Stimulated activated naive CD4-positive, alpha-beta T cell (primary cell): ENCODE results near the gene RNF149.
"Not testable (repeated sequence)": the region's sequence is repeated elsewhere in the genome, so short reads cannot be mapped to it uniquely, and the experiment has no call there.

Experiments
- DNase-seq, 6 experiments: peaks; one replicate each; lab custom pipeline; 2025; lab: John Stamatoyannopoulos, UW

RNF149 gene, protein sequence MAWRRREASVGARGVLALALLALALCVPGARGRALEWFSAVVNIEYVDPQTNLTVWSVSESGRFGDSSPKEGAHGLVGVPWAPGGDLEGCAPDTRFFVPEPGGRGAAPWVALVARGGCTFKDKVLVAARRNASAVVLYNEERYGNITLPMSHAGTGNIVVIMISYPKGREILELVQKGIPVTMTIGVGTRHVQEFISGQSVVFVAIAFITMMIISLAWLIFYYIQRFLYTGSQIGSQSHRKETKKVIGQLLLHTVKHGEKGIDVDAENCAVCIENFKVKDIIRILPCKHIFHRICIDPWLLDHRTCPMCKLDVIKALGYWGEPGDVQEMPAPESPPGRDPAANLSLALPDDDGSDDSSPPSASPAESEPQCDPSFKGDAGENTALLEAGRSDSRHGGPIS

DNA sequence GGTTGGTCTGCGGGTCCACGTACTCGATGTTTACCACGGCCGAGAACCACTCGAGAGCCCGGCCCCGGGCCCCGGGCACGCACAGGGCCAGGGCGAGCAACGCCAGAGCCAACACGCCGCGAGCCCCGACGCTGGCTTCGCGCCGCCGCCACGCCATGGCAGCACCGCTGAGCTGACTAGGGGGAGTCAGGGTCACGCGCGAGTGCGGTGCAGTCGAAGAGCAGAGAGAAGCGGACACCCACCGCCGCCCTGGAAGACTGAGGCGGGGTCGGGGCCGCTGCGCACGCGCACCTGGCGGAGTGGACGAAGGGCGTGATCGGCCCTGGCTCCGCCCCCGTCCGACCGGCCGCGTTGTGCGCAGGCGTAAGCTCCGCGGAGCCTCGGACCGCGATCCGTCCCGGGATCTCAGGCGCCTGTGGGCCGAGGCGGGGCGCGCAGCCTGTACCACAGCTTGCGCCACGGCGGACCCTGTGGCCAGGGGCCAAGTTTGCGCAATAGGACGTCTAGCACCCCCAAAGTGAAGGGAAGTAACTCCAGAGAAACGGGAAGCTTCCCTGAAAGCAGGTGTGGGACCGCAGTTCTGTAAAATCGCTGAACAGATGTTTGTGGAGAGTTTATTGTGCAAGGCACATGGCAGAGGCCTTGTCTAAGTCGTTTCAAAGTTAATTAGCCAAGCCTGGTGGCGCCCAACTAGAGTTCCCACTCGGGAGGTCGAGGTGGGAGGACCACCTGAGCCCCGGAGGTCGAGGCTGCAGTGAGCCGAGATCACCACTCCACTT lies at the start of gene RNF149:
Gene RNF149, minus strand, starts transcription at position 270 of the 779 bp plus-strand sequence. Its CDS starts 113 bp downstream, at position 157.
- peak; percentile 78 to 88 (median 84) for DNase-seq

DNA sequence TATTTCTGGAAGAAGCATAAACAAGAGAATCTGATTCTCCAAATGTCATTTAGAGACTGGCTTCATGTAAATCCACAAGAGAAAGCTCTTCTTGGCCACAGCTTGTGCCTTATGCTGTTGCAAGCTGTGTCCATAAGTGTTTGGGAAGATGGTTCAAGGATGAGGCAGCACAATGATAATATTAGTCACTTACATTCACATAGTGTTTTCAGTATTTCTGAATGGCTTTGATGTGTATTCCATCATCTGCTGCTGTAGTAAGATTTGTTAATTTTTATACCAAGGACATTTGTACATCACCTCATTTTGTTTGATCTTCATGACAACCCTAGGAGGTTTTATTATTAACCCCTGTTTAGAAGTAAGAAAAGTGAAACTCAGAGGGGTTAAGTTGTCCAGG lies 48.9 kb upstream of the RNF149 start:
- DNase-seq, result no peak

DNA sequence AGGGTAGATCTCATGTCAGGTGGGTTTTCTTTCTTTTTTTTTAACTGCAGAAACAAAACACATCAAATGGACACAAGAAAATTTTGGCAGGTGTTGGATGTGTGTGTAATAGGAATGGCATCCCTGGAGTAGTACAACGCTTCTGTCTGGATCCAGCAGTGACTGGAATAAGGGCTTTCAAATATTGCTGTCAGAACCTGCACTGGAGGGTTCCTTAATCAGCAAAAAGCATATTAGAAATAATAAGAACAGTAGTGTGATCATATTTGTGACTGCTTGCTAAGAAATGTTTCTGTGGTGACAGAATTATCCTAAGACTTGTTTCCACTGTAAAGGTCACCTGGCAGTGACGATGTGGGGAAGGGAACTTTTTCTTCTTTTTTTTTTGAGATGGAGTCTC lies 48.0 kb upstream of the RNF149 start:
- DNase-seq, result no peak

DNA sequence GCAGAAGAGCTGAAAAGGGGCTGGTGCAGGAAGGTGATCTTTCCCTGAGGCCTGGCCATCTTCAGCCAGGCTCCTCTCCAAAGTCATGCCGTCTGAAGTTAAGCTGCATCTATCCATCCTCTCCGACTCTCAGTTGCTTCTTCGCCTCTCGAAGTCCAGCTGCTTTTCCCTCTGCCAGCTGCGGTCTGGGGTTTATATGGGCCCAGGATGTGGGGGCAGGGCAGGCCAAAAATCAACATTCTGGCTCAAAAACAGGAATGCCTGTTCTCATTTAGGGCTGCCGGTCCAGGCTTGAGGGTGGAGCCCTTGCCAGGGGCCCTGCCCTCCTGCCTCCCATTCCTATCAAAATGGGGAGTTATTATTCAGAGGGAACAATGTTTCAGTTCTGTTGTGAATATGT lies 47.6 kb upstream of the RNF149 start:
- DNase-seq, result no peak

- DNase-seq, result no peak
Observed at GRCh38 chr2:101355401-101356054, 47.0 kb upstream of the RNF149 start.

- DNase-seq, result no peak
Observed at GRCh38 chr2:101354420-101355311, 46.2 kb upstream of the RNF149 start.

DNA sequence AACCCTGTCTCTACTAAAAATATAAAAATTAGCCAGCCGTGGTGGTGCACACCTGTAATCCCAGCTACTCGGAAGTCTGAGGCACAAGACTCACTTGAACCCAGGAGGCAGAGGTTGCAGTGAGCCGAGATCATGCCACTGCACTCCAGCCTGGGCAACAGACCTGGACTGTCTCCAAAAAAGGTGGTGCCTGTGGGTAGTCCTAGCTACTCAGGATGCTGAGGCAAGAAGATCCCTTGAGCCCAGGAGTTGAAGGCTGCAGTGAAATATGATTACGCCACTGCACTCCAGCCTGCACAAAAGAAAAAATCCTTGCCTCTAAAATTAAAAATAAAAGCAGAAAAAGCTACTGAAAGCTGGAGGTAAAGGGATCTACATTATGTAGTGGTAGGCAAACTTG lies 44.1 kb upstream of the RNF149 start:
- not testable (repeated sequence) for DNase-seq

DNA sequence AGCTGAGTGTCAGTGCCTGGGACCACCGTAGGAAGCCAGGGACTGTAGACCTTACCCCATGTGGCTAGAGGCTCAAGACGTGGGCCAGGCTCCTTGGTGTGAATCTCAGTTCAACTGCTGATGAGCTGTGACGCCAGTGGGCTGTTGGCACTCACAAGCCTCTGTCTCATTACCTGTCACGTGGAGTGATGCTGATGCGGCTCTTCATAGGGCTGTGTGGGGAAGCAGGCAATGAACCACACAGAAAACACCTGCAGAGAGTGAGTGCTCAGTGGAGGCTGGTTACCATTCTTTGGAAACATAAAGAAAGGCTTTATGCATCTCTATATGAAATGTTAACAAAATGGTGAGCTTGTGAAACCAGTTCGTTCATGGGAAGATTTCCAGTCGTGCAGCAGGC lies 42.7 kb upstream of the RNF149 start:
- DNase-seq, result no peak

DNA sequence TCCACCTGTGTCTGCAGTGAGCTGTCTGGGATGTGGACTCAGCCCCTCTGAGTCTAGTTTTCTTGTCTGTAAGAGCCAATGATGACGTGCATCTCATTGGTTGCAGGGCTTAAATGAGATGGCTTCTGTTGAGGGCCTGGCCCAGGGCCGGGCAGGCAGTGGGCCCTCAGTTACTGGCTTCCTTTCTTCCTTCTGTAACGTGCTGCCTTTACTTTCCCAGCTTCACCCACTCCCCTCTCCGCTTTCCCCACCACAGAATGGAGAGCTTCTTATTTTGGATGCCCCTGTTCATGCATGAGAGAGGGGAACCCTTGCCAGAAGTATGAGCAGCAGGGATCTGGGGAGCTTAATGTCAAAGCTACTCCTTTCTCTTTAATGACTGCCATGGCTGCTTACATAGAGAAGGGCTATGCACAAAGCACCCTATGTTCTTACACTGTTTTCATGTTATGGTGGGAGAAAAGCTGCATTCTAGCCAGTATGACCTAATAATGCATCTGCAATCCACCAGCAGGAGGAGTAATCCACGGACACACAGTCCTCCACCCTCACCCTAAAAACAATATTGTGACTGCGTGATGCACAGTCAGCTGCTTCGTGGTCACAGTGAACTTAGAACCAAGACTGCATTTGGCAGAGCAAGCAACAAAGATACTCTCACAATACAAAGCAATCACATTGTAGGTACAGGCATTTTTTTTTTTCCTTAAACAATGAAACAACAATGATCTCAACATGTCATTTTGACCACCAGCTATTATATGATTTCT lies 41.6 kb upstream of the RNF149 start:
- DNase-seq, result peak in 1 of 6 experiments; percentile 11

GRCh38 chr2:101348883-101349282 lies 40.4 kb upstream of the RNF149 start:
- no peak for DNase-seq

DNA sequence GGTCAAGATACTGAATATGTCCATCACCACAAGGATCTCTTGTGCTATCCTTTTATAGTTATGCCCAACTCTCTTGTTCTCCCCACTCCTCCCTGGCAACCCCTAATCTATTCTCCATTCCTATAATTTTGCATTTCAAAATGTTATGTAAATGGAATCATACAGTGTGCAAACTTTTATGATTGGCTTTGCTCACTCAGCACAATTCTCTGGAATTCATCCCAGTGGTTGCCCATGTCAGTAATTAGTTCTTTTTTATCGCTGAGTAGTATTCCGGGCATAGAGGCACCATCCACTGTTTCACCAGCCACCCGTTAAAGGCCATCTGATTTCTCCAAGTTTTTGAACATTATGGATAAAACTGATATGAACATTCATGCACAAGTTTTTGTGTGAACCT lies 38.4 kb upstream of the RNF149 start:
- no peak for DNase-seq

DNA sequence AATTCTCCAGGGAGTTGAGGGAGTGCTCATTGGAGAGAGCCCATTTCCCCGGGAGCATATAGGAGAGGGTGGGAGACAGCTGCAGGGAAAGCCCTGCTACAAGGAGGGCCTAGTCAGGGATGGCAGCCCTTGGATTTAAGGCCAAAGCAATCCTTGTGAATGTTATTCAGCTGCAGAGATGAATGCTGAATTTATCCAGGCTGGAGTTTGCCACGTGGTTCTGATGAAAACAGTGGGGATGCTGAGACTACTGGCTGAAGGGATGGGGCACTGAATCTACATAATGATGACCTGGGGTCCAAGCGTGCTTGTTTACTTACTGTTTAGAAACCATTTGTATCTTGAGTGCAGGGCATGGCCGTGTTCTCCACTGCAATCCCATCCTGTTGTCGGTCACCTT lies 35.6 kb upstream of the RNF149 start:
- DNase-seq, result no peak

- no peak for DNase-seq
Observed at GRCh38 chr2:101342625-101343008, 34.1 kb upstream of the RNF149 start.

DNA sequence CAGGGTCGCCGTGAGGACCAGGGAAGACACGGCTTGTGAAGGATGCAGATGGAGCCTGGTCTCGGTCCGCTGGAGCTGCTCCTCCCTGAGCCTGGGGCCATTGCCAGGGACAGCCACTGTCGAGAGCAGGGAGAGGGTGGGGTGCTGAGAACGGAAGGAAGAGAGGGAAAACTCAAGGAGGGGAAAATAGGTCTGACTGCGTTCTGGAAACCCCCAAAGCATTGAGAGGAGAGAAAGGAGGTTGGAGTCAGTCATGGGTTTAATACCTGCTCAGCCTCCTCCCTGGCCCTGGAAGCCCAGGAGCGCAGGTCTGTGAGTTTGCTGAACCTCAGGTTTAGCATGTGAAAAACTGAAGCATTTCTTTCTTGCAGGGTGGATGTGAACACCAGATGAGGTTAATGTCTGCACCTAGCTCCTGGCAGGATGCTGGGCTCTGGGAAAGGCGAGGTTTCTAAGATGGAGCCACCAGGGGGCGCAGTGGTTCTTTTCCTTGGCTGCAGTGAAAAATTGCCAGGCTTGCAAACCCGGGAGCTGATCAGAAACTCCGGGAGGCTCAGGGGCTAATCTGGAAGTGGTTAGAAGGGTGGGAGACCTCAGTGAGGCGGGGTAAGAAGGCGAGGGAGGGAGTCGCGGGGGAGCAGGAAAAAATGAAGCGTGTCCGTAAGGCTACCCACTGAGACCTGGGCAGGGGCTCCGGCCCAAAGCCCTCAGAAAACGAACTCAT lies 33.6 kb upstream of the RNF149 start:
- peak; percentile 22 to 70 (median 53) for DNase-seq

DNA sequence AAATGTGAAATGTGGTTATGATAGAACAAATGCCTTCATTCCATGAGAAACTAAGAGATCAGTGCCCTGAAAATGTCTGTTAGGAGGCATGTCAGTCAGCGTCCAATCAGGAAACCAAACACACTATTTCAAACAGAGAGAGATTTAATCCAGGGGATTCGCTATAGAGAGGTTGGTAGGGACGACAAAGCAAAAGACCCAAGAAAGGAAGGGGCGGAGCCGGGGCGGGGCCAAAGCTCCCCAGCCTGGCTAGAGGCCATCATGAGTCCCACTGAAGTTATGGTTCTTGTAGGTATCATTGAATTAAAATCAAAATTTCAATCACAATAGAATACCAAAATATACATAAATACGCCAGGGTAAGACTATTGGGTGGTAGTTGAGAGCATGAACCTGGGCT lies 32.9 kb upstream of the RNF149 start:
- peak in 1 of 6 experiments; percentile 9 for DNase-seq

GRCh38 chr2:101340141-101340551 lies 31.6 kb upstream of the RNF149 start:
- DNase-seq, result no peak

GRCh38 chr2:101339266-101339880 lies 30.9 kb upstream of the RNF149 start:
- no peak for DNase-seq

DNA sequence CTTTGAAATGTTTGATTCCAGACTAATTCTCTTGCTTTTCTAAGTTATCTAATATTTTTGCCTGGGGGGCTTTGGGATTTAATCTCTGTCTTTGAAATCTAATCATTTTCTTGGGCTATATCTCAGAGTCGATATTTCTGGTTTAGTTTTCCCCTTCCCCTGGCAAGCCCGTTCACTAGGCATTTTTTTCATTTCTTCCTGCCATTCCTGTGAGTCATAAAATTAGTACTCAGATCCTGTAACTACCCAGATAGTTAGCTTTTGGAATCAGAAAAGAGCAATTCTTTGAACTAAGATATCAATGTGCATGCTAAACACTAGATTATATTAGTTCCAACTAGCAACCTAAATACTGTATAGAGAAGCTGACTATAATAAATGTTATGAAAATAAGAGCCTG lies 29.4 kb upstream of the RNF149 start:
- DNase-seq, result no peak

GRCh38 chr2:101332885-101333766 lies 24.6 kb upstream of the RNF149 start:
- DNase-seq, result peak in 3 of 6 experiments; percentile 60 to 71 (median 63)
